H9 (cell line): ENCODE results near the gene DOK6. TPM values are rescaled to one million over a fixed set of nuclear protein-coding genes. Genes with fewer than 3 reads are reported as not detected.

Experiments
- DNase-seq: peaks from one replicate; pipeline ENCODE4 v3.0.0-alpha.2; 2017
- H2AFZ ChIP-seq: one replicate; pipeline ENCODE4 v1.6.1; 2013; ENCODE audit warnings: mild to moderate bottlenecking, low read length, control low read depth, moderate library complexity
- H2AK5ac ChIP-seq: 2 replicates; pipeline ENCODE4 v1.6.1; 2013; ENCODE audit warnings: low read length, control low read depth, mixed read lengths; ENCODE audit not compliant: insufficient read length
- H2BK120ac ChIP-seq: one replicate; pipeline ENCODE4 v1.6.1; 2013; ENCODE audit warnings: low read depth, mild to moderate bottlenecking, low read length, control low read depth, inconsistent platforms; ENCODE audit not compliant: poor library complexity, severe bottlenecking
- H2BK12ac ChIP-seq: 2 replicates; pipeline ENCODE4 v1.6.1; 2013; ENCODE audit warnings: low read length, control low read depth, mixed read lengths, low read depth; ENCODE audit not compliant: insufficient read length
- H2BK15ac ChIP-seq: 2 replicates; pipeline ENCODE4 v1.6.1; 2013; ENCODE audit warnings: low read depth, low read length, control low read depth
- H2BK20ac ChIP-seq: one replicate; pipeline ENCODE4 v1.6.1; 2013; ENCODE audit warnings: low read depth, mild to moderate bottlenecking, low read length, control low read depth, inconsistent platforms; ENCODE audit not compliant: poor library complexity, severe bottlenecking
- H2BK5ac ChIP-seq: 2 replicates; pipeline ENCODE4 v1.6.1; 2013; ENCODE audit warnings: low read length, control low read depth, mixed read lengths; ENCODE audit not compliant: insufficient read length
- H3K14ac ChIP-seq: 2 replicates; pipeline ENCODE4 v1.6.1; 2013; ENCODE audit warnings: low read length, control low read depth; ENCODE audit not compliant: insufficient read depth
- H3K18ac ChIP-seq: 2 replicates; pipeline ENCODE4 v1.6.1; 2013; ENCODE audit warnings: low read depth, mild to moderate bottlenecking, mixed read lengths, low read length, control low read depth; ENCODE audit not compliant: insufficient read length
- H3K23ac ChIP-seq: 2 replicates; pipeline ENCODE4 v1.6.1; 2013; ENCODE audit warnings: low read length, control low read depth, mixed read lengths, low read depth; ENCODE audit not compliant: insufficient read length
- H3K23me2 ChIP-seq: 2 replicates; pipeline ENCODE4 v1.6.1; 2013; ENCODE audit warnings: low read depth, mild to moderate bottlenecking, mixed read lengths, low read length, control low read depth; ENCODE audit not compliant: insufficient read length, poor library complexity, severe bottlenecking
- H3K27ac ChIP-seq: 2 replicates; pipeline ENCODE4 v1.5.1; 2013; ENCODE audit warnings: low read length, control low read depth, mixed read lengths, low read depth; ENCODE audit not compliant: insufficient read length
- H3K27me3 ChIP-seq: 2 replicates; pipeline ENCODE4 v1.6.1; 2013; ENCODE audit warnings: low read length, control low read depth, inconsistent platforms; ENCODE audit not compliant: insufficient read depth
- H3K4ac ChIP-seq: 2 replicates; pipeline ENCODE4 v1.6.1; 2013; ENCODE audit warnings: low read depth, mild to moderate bottlenecking, control low read depth, inconsistent platforms, low read length, moderate library complexity
- H3K4me1 ChIP-seq: 2 replicates; pipeline ENCODE4 v1.6.1; 2013; ENCODE audit warnings: low read length, control low read depth, inconsistent platforms; ENCODE audit not compliant: insufficient read depth
- H3K4me2 ChIP-seq: 2 replicates; pipeline ENCODE4 v1.6.1; 2013; ENCODE audit warnings: low read length, control low read depth, mixed read lengths; ENCODE audit not compliant: insufficient read length, insufficient read depth
- H3K56ac ChIP-seq: 2 replicates; pipeline ENCODE4 v1.6.1; 2013; ENCODE audit warnings: low read depth, mild to moderate bottlenecking, mixed read lengths, low read length, control low read depth; ENCODE audit not compliant: insufficient read length
- H3K79me1 ChIP-seq: 2 replicates; pipeline ENCODE4 v1.6.1; 2013; ENCODE audit warnings: low read depth, mild to moderate bottlenecking, moderate library complexity, low read length, control low read depth, inconsistent platforms; ENCODE audit not compliant: insufficient read depth, poor library complexity, severe bottlenecking
- H3K79me2 ChIP-seq: 2 replicates; pipeline ENCODE4 v1.6.1; 2013; ENCODE audit warnings: low read length, control low read depth, inconsistent platforms; ENCODE audit not compliant: insufficient read depth
- H3K9ac ChIP-seq: 2 replicates; pipeline ENCODE4 v1.6.1; 2013; ENCODE audit warnings: low read length, control low read depth, mixed read lengths; ENCODE audit not compliant: insufficient read length; ENCODE audit errors: extremely low read depth
- H3K9me3 ChIP-seq: one replicate; pipeline ENCODE4 v1.6.1; 2013; ENCODE audit warnings: low read depth, low read length, inconsistent platforms; ENCODE audit not compliant: control insufficient read depth
- H3T11ph ChIP-seq: one replicate; pipeline ENCODE4 v1.6.1; 2013; ENCODE audit warnings: mild to moderate bottlenecking, low read length, control low read depth, inconsistent platforms
- H4K20me1 ChIP-seq: one replicate; pipeline ENCODE4 v1.6.1; 2013; ENCODE audit not compliant: control insufficient read depth, insufficient read length, insufficient read depth
- H4K5ac ChIP-seq: 2 replicates; pipeline ENCODE4 v1.6.1; 2013; ENCODE audit warnings: low read depth, mild to moderate bottlenecking, mixed read lengths, low read length, control low read depth; ENCODE audit not compliant: insufficient read length
- H4K8ac ChIP-seq: replicated peaks from 2 replicates; pipeline ENCODE4 v1.6.1; 2013; ENCODE audit warnings: low read length, control low read depth, mixed read lengths, low read depth; ENCODE audit not compliant: insufficient read length
- H4K91ac ChIP-seq: 2 replicates; pipeline ENCODE4 v1.6.1; 2013; ENCODE audit warnings: low read depth, mild to moderate bottlenecking, moderate library complexity, mixed read lengths, low read length, control low read depth; ENCODE audit not compliant: insufficient read length
- H3K27ac Mint-ChIP-seq, 3 experiments: 2 replicates in 2 of 3; 3 replicates in 1 of 3; pipeline ENCODE4 v1.8.0; 2020 to 2021; ENCODE audit warnings: mixed read lengths in 3 of 3, mild to moderate bottlenecking in 1 of 3, moderate library complexity in 1 of 3
- H3K27me3 Mint-ChIP-seq: 2 replicates; pipeline ENCODE4 v1.8.0; 2021; ENCODE audit warnings: low read depth, mild to moderate bottlenecking, moderate library complexity, mixed read lengths
- H3K36me3 Mint-ChIP-seq, 3 experiments: 2 replicates in 2 of 3; 3 replicates in 1 of 3; pipeline ENCODE4 v1.8.0; 2020 to 2021; ENCODE audit warnings: low read depth in 3 of 3, mixed read lengths in 3 of 3; ENCODE audit not compliant: insufficient read depth in 1 of 3
- H3K4me1 Mint-ChIP-seq, 2 experiments: 2 replicates each; pipeline ENCODE4 v1.8.0; 2020; ENCODE audit warnings: mixed read lengths in 2 of 2
- H3K4me3 Mint-ChIP-seq, 2 experiments: 2 replicates in 1 of 2; 3 replicates in 1 of 2; pipeline ENCODE4 v1.8.0; 2020 to 2021; ENCODE audit warnings: mild to moderate bottlenecking in 2 of 2, mixed read lengths in 2 of 2, moderate library complexity in 1 of 2
- H3K9me3 Mint-ChIP-seq, 2 experiments: 2 replicates in 1 of 2; 3 replicates in 1 of 2; pipeline ENCODE4 v1.8.0; 2020; ENCODE audit warnings: mild to moderate bottlenecking in 2 of 2, mixed read lengths in 2 of 2, moderate library complexity in 1 of 2
- total RNA-seq: library from RNA; stranded (reverse); gene quantifications from 2 replicates; pipeline ENCODE4 v1.2.1, GENCODE V29; 2021
- TF ChIP-seq, protein P1 (sequence below): fragments of 200-600 bp; sonication (generic); conservative IDR thresholded peaks from 3 replicates; pipeline ENCODE4 v1.8.0; 2021; ENCODE audit warnings: antibody characterized with exemption, mild to moderate bottlenecking

DOK6 gene
- total RNA-seq, 1 experiment from 2014 or later = 0.20 TPM

DNA sequence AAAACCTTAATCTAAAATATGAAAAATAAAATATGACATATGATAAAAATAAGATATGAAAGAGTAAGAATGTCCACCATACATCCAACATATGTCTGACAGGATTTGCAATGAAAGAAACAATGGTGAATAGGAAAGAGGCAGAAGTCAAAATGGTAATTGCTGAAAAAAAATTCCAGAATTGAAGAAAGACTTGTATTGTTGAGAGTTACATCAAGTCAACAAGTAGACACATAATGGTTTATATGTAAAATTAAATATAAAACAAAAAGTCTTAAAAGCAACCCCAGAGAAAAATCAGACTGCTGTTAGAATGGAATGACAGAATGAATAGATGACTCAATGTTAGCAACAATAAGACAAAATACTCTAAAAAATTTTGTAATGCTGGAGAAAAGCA is 255.1 kb downstream of the DOK6 start:
- Histone ChIP-seq H2BK5ac (no peak overlapping the region), H3K4me2 (no peak overlapping the region), H3K14ac (no peak overlapping the region), H3K79me1 (no peaks in the 10 kb centered on the region), H3K4ac (no peak overlapping the region), H3K9me3 (no peaks in the 10 kb centered on the region), H2AK5ac (no peak overlapping the region), H4K91ac (no peak overlapping the region), H2BK20ac (no peak overlapping the region), H3K4me1 (no peaks in the 10 kb centered on the region), H4K5ac (no peak overlapping the region), H3K18ac (no peak overlapping the region), H3K79me2 (no peaks in the 10 kb centered on the region), H3K9ac (no peak overlapping the region), H2AFZ (no peak overlapping the region), H2BK12ac (no peak overlapping the region), H3K56ac (no peak overlapping the region), H2BK120ac (no peak overlapping the region), H4K8ac (no peak overlapping the region), H3K27me3 (no peaks in the 10 kb centered on the region), H2BK15ac (no peak overlapping the region), H3K23ac (no peak overlapping the region), H3K23me2 (no peaks in the 10 kb centered on the region), H3T11ph (no peak overlapping the region), H3K27ac (no peak overlapping the region), H4K20me1 (no peaks in the 10 kb centered on the region)
- no peaks in the 10 kb centered on the region for H3K36me3 Mint-ChIP-seq
- no peaks in the 10 kb centered on the region for H3K9me3 Mint-ChIP-seq
- DNase-seq = no peak
- H3K27ac Mint-ChIP-seq = no peak overlapping the region
- H3K4me3 Mint-ChIP-seq = no peak overlapping the region
- H3K4me1 Mint-ChIP-seq = no peaks in the 10 kb centered on the region
- H3K27me3 Mint-ChIP-seq = no peaks in the 10 kb centered on the region
- TF ChIP-seq, protein P1, sequence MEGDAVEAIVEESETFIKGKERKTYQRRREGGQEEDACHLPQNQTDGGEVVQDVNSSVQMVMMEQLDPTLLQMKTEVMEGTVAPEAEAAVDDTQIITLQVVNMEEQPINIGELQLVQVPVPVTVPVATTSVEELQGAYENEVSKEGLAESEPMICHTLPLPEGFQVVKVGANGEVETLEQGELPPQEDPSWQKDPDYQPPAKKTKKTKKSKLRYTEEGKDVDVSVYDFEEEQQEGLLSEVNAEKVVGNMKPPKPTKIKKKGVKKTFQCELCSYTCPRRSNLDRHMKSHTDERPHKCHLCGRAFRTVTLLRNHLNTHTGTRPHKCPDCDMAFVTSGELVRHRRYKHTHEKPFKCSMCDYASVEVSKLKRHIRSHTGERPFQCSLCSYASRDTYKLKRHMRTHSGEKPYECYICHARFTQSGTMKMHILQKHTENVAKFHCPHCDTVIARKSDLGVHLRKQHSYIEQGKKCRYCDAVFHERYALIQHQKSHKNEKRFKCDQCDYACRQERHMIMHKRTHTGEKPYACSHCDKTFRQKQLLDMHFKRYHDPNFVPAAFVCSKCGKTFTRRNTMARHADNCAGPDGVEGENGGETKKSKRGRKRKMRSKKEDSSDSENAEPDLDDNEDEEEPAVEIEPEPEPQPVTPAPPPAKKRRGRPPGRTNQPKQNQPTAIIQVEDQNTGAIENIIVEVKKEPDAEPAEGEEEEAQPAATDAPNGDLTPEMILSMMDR = no peak
